Gastrocnemius medialis (tissue), 4 donors: ENCODE results near the gene SKI.

Source experiments
- POLR2A ChIP-seq, 2 donors: fragments of 450-650 bp; IDR thresholded peaks; one replicate each; pipeline ENCODE4 v1.6.1; 2017; ENCODE audit warnings: antibody characterized with exemption in 2 of 2, mild to moderate bottlenecking in 2 of 2, moderate library complexity in 2 of 2
- TF ChIP-seq, protein P1 (sequence below), 5 experiments: fragments of 450-650 bp in 3 of 5; fragments of 200-600 bp in 2 of 5; sonication (generic) in 2 of 5; IDR thresholded peaks in 4 of 5; conservative IDR thresholded peaks in 1 of 5; 1 replicate in 4 of 5; 2 replicates in 1 of 5; pipeline ENCODE4 v1.5.1; 2016 to 2019; ENCODE audit warnings: antibody characterized with exemption in 5 of 5, mild to moderate bottlenecking in 3 of 5, moderate library complexity in 3 of 5

DNA sequence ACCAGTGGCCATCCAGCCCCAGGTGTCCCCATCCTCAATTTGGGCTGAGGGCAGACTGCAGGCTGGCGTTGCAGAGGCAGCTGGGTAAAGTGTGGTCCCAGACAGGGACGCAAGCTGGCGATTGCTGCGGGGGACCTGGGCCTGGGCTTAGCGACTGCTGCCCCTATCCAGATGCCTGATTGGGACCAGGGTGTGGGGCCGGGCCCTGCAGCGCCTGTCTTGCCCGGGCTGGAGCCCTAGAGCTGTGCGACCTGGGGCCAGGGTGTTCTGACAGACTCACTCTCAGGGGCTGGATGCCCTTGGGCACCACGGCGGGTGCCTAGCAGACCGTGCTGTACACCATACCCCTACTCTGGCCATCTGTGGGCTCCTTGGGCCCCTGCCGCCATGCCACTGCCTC, 17.3 kb upstream of the SKI start:
- TF ChIP-seq POLR2A (IDR thresholded peaks at IDR 0.05) = no peak
- TF ChIP-seq, protein P1, sequence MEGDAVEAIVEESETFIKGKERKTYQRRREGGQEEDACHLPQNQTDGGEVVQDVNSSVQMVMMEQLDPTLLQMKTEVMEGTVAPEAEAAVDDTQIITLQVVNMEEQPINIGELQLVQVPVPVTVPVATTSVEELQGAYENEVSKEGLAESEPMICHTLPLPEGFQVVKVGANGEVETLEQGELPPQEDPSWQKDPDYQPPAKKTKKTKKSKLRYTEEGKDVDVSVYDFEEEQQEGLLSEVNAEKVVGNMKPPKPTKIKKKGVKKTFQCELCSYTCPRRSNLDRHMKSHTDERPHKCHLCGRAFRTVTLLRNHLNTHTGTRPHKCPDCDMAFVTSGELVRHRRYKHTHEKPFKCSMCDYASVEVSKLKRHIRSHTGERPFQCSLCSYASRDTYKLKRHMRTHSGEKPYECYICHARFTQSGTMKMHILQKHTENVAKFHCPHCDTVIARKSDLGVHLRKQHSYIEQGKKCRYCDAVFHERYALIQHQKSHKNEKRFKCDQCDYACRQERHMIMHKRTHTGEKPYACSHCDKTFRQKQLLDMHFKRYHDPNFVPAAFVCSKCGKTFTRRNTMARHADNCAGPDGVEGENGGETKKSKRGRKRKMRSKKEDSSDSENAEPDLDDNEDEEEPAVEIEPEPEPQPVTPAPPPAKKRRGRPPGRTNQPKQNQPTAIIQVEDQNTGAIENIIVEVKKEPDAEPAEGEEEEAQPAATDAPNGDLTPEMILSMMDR (IDR thresholded peaks at IDR 0.05 in 4 of 5, conservative IDR thresholded peaks at IDR 0.05 in 1 of 5) = no peak
